Measurements from ENCODE around the gene PRXL2B.
"Not testable (repeated sequence)": the region's sequence is repeated elsewhere in the genome, so short reads cannot be mapped to it uniquely, and the experiment has no call there.

Gene PRXL2B

GRCh38 chr1:2586154-2587070 lies at the start of gene PRXL2B:
TSS of gene PRXL2B (plus strand) at chr1:2586777. CDS start at chr1:2586886, 109 bp downstream.
- in situ Hi-C loops (cut with HindIII; ENCODE audit: low sequenced_read_pairs): no loop called here

DNA sequence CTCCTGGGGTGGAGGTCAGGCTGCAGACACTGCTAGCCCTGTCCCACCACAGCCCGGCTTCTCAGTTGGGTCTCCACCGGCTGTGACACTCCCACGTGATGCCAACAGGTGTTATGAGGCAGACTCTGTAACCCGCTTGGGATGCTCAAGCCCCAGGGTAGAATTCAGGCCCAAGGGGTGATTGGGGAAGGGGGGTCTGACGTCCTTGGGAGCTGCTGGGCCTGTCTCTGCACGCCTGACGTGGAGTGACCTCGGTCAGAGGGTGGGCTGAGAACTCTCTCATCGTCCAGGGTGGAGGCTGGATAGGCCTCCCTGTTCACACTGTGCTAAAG lies 48.8 kb upstream of the PRXL2B start:
- in situ Hi-C loops (cut with HindIII; ENCODE audit: low sequenced_read_pairs): no loop called here

DNA sequence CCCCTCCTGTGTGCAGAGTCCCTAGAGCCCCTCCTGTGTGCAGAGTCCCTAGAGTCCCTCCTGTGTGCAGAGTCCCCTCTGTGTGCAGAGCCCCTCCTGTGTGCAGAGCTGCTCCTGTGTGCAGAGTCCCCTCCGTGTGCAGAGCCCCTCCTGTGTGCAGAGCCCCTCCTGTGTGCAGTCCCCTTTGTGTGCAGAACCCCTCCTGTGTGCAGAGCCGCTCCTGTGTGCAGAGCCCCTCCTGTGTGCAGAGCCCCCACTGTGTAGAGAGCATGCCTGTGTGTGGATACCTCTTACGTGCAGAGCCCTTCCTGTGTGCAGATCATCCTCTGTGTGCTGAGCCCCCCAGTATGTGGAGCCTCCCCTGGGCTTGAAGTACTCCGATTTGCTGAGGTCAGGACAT lies 48.2 kb upstream of the PRXL2B start:
- in situ Hi-C loops (cut with HindIII; ENCODE audit: low sequenced_read_pairs): no loop called here

- in situ Hi-C loops (cut with HindIII; ENCODE audit: low sequenced_read_pairs): no loop called here
Measured at GRCh38 chr1:2538872-2539271, 47.7 kb upstream of the PRXL2B start.

DNA sequence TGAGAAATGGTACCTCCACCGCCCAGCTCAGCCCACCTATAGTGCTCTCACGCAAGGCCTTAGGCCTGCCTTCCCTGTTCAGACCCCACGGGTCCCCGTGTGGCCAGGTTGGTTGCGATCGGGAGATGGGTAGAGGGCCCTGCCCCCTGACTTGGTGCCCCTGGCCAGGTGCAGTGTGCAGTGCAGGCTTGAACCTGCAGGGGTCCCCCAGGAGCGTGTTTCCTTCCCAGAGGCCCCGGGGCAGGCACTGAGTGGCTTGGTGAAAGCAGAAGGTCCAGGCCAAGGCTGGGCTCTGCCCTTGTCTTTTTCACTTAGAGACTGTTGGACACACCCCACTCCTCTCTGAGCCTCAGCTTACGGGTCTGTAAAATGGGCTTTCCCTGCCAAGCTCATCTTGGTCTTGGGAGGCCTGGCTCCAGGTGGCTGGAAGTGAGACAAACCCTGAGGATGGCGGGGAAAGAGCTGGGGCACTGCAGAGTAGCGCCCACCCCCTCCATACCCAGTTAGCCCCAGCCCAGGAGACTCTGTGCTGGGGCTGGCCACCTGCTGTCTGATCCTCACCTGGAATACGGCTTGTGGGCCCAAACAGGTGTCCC lies 47.2 kb upstream of the PRXL2B start:
- in situ Hi-C loops (cut with HindIII; ENCODE audit: low sequenced_read_pairs): no loop called here

DNA sequence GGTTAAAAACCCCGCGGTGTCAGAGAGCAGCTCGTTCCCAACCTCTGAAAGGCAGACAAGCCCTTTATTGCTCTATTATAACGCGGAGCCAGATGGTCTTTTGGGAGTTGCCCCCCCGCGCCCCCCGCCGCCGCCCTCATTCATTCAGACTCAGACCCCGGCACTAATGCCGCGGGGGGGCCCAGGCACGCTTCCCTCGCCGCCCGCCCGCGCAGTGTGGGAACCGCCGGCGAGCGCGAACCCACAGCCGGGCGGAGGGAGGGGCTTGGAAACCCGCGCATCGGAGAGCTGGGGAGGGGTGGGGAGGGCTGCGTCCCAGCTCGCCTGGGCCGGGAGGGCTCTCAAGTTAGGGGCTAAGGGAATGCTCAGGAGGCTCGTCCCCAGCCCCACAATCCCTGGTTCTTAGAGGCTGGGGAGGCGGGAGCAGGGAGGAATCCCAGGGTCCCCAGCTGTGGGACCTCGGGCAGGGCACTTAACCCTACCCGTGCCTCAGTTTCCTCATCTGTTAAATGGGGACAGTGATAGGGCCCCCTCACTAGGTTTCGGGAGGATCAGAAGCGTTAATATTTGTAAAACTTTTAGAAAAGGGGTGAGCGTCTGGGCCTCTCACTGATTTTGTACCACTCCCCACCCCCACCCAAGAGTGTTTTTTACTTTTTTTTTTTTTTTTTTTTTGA lies 45.6 kb upstream of the PRXL2B start:
- in situ Hi-C loops (cut with HindIII; ENCODE audit: low sequenced_read_pairs): no loop called here

GRCh38 chr1:2541619-2542245 lies 44.8 kb upstream of the PRXL2B start:
- in situ Hi-C loops (cut with HindIII; ENCODE audit: low sequenced_read_pairs): no loop called here

DNA sequence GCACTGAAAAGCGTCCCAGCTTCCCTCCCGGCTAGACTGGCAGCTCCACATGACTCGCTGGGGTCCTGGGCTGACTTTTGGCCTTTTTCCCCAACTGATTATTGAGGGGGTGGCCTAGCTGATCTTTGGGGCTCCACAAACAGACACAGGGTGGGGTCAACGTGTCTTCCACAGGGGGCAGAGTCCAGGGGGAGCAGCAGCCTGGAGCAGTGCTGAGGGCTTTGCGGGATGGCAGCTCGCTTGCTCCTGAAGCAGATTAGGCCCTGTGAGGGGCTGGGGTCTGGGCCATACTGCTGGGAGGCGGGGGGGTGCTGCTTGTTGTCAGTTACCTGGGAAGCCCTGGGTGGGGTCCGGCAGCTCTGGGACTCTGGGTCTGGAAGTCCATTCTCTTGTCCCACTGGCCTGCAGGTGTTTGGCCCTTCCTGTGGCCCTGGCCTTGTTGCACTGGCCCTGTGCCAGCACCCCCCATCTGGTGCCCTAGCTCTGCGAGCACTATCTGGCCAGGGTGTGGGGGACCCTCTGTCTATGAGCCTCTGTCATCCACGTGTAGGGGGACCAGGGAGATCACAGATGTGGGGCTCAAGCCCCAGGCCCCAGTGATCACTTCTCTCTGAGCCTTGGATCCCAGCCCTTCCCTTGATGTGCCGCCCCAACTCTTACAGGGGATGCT lies 44.2 kb upstream of the PRXL2B start:
- in situ Hi-C loops (cut with HindIII; ENCODE audit: low sequenced_read_pairs): no loop called here

GRCh38 chr1:2543543-2544092 lies 43.0 kb upstream of the PRXL2B start:
- in situ Hi-C loops (cut with HindIII; ENCODE audit: low sequenced_read_pairs): no loop called here

- in situ Hi-C loops (cut with HindIII; ENCODE audit: low sequenced_read_pairs): no loop called here
Measured at GRCh38 chr1:2544093-2544874, 42.3 kb upstream of the PRXL2B start.

GRCh38 chr1:2544875-2545640 lies 41.5 kb upstream of the PRXL2B start:
- in situ Hi-C loops (cut with HindIII; ENCODE audit: low sequenced_read_pairs): no loop called here

DNA sequence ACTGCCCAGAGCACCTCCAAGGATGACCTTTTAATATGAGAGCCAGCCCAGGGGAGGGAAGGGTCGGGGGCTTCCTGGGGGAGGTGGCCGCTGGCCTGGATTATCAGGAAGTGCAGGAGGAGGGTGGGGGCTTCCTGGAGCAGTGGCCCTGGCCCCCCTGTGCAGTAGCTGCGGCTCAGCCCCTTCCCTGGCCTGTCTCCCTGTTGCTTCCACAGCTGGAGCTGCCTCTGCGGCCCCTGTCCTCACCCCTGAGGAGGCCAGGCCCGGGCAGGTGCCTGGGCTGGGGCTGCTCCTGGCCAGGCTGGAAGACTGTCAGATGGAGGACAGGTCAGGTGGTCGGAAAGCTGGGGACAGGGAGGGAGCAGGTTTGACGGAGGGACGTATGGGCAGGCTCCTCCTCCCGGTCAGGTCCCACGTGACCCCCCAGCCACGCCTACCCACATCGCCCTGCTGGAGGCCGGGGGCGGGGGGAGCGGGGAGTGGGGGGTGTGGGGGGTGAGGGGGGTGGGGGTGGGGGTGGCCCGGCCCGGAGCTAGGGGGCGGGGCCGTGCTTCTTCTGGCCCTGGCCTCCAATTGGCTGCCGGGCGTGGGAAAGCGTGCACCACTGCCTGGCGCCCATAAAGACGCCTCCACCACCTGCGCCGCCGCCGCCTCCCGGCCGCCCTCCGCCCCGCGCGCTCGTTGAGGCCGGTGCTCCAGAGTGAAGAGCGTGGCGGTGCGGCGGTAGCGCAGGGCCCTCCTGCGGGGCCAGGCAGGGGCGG lies 40.6 kb upstream of the PRXL2B start:
- in situ Hi-C loops (cut with HindIII; ENCODE audit: low sequenced_read_pairs): no loop called here

GRCh38 chr1:2546515-2547209 lies 39.9 kb upstream of the PRXL2B start:
- in situ Hi-C loops (cut with HindIII; ENCODE audit: low sequenced_read_pairs): no loop called here

DNA sequence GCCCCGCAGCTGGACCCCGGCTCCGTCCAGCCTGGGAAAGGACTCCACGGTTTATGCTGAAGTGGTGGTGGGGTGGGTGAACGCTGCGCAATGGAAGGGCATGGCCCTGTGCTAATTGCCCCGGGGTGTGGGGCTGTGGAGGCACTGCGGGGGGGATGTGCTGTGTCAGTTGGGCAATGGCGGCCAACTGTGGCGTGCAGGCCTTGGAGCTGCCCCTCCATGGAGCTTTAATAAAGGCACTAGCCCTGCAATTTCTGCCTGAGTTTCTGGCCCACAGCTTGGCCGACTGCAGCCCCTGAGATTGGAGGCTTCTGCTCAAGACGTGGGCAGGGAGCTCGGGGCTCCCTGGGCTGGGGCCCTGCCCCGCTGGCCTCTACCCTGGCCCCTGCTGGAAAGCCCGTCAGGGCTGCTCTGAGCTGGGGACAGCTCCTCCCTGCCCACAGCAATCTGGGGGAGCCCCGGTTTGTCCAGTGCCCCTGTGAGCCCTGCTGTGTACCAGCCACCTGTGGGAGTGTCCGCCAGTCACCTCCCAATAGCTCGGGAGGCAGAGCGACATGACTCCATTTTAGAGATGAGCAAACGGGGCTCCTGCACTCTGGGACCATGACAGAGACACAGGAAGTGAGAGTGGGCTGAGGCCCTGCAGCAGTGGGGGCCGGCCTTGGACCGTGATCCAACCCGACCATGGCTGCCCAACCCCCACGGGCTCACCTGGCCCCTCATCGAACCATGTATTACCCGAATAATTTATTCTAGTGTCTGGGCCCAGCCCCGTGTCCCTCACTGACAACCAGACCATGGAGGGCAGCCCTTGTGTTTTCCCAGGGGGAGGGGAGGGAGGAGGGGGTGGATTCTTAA lies 39.1 kb upstream of the PRXL2B start:
- in situ Hi-C loops (cut with HindIII; ENCODE audit: low sequenced_read_pairs): no loop called here

DNA sequence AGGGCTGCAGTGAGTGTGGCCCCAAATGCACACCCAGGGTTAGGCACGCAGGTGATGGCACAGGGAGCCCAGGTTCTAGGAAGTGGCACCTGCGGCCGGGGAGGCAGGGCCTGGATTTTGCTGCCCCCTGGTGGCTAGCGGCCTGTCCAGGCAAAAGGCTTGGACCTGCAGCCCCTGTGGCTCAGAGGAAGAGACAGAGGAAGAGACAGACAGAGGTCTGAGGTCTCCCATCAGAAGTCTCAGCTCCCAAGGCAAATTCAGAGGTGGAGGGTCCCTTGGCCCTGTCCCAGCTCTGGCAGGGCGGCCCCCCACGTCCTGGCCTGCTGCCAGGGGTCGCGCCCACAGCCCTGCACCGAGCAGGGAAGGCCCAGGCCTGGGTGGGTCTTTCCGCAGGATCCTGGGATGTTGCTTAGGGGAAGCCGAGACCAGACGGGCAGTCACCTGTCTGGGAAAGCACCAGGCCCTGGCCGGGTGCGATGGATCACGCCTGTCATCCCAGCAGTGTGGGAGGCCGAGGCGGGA lies 38.4 kb upstream of the PRXL2B start:
- in situ Hi-C loops (cut with HindIII; ENCODE audit: low sequenced_read_pairs): no loop called here

DNA sequence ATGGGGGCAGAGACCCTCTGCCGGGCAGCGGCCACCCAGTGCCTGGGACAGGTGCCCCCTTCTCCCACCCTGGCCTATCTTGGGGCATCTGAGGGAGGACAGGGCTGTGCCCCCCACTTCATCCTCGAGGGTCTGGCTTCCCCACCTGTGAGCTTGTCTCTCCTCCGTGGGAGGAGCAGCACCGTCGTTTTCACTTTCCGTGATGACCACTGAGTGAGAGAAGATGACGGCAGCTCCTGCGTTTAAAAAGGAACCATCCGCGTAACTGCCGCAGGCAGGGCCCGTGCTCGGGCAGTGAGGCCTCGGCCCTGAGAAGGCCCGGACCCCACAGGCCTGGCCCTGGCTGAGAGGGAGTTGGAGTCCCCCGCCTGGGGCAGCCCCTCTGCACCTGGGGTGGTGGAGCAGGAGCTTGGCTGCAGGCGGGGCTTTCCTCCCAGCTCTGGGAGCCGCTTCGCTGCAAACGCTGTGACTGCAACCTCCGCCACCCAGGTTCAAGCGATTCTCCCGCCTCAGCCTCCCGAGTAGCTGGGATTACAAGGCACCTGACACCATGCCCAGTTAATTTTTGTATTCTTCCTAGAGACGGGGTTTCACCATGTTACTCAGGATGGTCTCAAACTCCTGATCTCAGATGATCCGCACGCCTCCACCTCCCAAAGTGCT lies 37.1 kb upstream of the PRXL2B start:
- in situ Hi-C loops (cut with HindIII; ENCODE audit: low sequenced_read_pairs): not testable (repeated sequence)

Data from endothelial cell of hepatic sinusoid (primary cell).